ENCODE results near the gene GAPDHS.

GRCh38 chr19:35525873-35526272, 7.4 kb upstream of the GAPDHS start:
- TF ChIP-seq CTCF (conservative IDR thresholded peaks at IDR 0.05 in 1 of 2, IDR thresholded peaks at IDR 0.05 in 1 of 2; ENCODE audit: extremely low read depth in 1 of 2, insufficient read depth in 1 of 2, low read depth in 1 of 2, low read length in 2 of 2) (no peak), EZH2 (IDR thresholded peaks at IDR 0.05; ENCODE audit: borderline replicate concordance, low read length) (no peak)
